A549 (cell line): ENCODE results near the gene RETNLB.

ENCODE experiments used
- CHD4 ChIP-seq: fragments of 200-600 bp; sonication (generic); IDR thresholded peaks from 2 replicates; pipeline ENCODE4 v1.6.1; 2016; ENCODE audit warnings: antibody characterized with exemption, mild to moderate bottlenecking, borderline replicate concordance
- EP300 ChIP-seq, 2 experiments: fragments of >200 bp; sonication (Bioruptor Twin); formaldehyde crosslinking; IDR thresholded peaks; 2 replicates in 1 of 2; 3 replicates in 1 of 2; pipeline ENCODE4 v1.6.1; 2016 to 2017
- POLR2A ChIP-seq: IDR thresholded peaks from 2 replicates; pipeline ENCODE4 v1.6.1; 2012; ENCODE audit warnings: mild to moderate bottlenecking, low read length
- ZSCAN20 ChIP-seq: fragments of 250-450 bp; sonication (Bioruptor Pico); IDR thresholded peaks from 2 replicates; pipeline ENCODE4 v1.8.0; 2022; ENCODE audit warnings: mild to moderate bottlenecking, moderate library complexity

DNA sequence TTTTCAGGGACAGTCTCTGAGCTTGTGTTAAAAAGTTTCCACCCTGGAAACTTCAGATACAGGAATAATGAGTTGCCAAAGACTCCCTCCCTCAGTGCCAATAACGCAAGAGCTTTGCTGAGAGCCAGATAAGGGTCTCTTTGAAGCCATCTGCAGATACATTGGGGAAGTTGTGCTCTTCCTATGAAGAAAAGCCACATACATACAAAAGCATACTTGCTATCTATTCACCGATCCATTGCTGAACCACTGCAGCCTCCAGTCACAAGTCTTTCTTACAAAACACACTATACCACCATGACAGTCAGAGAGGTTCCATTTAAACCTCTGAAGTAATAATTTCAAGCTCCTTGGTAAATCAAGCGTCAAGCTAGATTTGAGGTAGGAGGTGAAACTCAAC is 10.0 kb upstream of the RETNLB start:
- no peak for TF ChIP-seq CHD4
- TF ChIP-seq ZSCAN20 (CRISPR knock-in tag), result no peak
- TF ChIP-seq POLR2A, result no peak
- no peak for TF ChIP-seq EP300 (IDR thresholded peaks at IDR 0.05)
